Measurements from ENCODE around the gene CALHM4. TPM values are rescaled to one million over a fixed set of nuclear protein-coding genes. Genes with fewer than 3 reads are reported as not detected.

CALHM4 gene
- polyA plus RNA-seq (ENCODE audit: insufficient read length) = 1.4 TPM
- long read RNA-seq, donor 1, partial matches to known transcripts = 0 of 1 reads
- long read RNA-seq, donor 1, other reads (novel, unspliced or antisense) = 0 of 1 reads
- long read RNA-seq, donor 2, partial matches to known transcripts = 0 of 1 reads
- long read RNA-seq, donor 2, other reads (novel, unspliced or antisense) = 0 of 1 reads
- long read RNA-seq, donor 3 = 0 reads
- long read RNA-seq, donor 4 = 0 reads
- long read RNA-seq, donor 5 = 0 reads
- long read RNA-seq, donor 6 = 0 reads
- long read RNA-seq, donor 7 = 0 reads
- long read RNA-seq, donor 8 = 0 reads

- no peak for DNase-seq
Measured at GRCh38 chr6:116553451-116553850, at the start of gene CALHM4. TSS of gene CALHM4 (plus strand) at chr6:116553751. CDS start at chr6:116553794, 43 bp downstream.

GRCh38 chr6:116507324-116507723, 46.2 kb upstream of the CALHM4 start:
- no peak for DNase-seq

DNA sequence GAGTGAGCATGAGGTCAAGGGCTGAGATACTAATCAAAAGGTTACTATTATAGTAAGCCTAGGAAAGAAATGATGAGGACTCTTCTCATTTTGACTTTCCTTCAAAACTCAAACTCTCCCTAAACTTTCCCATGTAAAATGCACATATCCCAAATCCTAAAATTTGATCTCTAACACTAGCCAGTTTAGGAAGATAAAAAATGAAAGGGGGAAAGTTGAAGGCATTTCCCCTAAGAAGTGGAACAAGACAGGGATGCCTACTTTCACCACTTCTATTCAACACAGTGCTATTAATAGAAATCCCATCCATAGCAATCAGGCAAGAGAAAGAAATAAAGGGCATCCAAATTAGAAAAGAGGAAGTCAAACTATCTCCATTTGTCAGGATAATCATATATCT, 45.0 kb upstream of the CALHM4 start:
- no peak for DNase-seq

DNA sequence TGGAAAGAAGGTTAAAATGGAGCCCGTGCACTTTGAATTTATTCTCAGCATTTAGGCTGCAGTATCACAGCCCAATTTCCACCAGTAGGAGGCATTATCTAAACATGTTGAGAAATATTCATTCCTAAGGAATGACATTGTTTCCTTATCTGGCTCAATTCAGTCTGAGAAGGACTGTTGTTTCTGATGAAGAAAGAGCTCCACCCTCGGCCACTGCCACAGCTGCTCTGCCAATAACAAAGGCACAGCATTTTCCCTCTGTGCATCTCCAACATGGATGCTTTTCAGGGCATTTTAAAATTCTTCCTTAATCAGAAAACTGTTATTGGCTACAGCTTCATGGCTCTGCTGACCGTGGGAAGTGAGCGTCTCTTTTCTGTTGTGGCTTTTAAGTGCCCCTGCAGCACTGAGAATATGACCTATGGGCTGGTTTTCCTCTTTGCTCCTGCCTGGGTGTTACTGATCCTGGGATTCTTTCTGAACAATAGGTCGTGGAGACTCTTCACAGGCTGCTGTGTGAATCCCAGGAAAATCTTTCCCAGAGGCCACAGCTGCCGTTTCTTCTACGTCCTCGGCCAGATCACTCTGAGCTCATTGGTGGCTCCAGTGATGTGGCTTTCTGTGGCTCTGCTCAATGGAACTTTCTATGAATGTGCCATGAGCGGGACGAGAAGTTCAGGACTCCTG, 42.0 kb upstream of the CALHM4 start, which contains the start of gene CALHM5:
CALHM5 (plus strand) TSS at position 216 of the 687 bp plus-strand sequence; CDS start at position 274, 58 bp downstream.
- DNase-seq = no peak

GRCh38 chr6:116512111-116512559, 41.4 kb upstream of the CALHM4 start:
- no peak for DNase-seq

- DNase-seq = no peak
Measured at GRCh38 chr6:116512734-116513133, 40.8 kb upstream of the CALHM4 start.

- no peak for DNase-seq
Measured at GRCh38 chr6:116513224-116513875, 40.2 kb upstream of the CALHM4 start.

DNA sequence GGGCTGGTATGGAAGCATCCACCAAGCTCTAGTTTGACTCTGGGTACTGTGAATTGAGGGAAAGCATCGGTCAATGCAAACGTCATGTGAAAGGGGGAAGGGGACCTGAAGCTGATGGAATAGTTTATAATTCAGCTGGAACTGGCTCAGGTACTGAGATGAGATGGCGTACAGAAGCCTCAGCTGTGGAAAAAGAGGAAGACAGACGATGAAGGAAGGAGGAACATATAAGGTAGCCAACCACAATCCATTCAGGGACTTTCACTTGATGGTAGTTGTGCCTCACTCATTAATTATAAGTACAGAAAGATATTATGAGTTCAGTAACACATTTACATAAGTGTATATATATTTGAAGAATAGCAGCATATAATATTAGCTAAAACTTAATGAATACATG, 39.4 kb upstream of the CALHM4 start:
- no peak for DNase-seq

DNA sequence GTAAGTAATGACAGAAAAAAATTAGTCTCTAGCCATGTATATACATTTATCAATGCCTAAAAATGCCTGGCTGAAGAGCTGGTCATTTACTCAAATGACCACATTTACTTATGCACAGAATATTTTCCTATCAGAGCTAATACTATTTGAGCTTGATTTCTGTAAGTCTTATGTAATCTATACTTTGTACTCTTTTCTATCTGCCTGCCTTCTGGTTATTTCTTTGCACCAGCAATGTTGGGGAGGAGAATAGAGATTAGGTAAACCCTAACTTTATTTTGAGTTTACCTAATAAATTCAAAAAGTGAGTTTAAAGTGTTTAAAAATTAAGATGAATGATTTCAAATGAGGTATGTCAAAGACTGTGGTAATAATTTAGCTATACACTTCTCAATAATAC, 38.4 kb upstream of the CALHM4 start:
- no peak for DNase-seq

GRCh38 chr6:116518621-116519368, 34.8 kb upstream of the CALHM4 start:
- DNase-seq = no peak

GRCh38 chr6:116522896-116523295, 30.7 kb upstream of the CALHM4 start:
- no peak for DNase-seq

DNA sequence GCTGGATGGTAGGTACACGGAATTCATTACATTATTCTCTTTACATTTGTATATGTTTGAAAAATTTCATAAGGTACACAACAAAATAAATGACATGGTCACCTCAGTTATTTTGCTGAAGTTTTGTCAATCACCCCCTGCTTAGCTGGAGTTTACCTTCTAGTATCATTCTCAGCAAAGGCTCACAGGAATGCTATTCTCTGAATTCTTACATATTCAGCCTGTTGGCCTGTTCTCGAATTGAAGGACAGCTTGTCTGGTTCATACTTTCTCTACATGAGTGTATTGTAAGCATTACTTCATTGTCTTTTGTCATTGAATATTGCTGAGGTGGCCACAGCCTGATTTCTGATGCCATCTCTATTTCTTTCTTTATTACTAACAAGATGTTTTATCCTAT, 29.3 kb upstream of the CALHM4 start:
- no peak for DNase-seq

- DNase-seq = no peak
Measured at GRCh38 chr6:116528133-116528532, 25.4 kb upstream of the CALHM4 start.

DNA sequence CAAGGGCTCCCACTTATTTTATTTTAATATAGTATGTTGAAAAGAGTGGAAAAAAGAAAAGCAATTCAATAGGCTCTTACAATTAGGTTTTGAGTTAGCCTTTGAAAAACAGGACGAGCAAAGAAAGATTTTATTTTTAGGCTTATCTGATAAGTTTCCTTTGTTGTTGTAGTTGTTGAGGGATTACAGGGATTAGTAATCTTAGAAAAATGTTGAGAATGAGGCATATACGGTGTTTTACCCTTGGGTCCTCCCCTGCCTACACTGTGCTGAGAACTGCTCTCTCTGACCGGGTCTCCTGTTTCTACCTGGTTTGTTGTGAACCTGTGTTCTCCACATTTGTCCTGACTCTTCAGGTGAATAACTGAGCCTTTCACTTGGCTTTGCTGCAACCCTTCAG, 24.8 kb upstream of the CALHM4 start:
- no peak for DNase-seq

- no peak for DNase-seq
Measured at GRCh38 chr6:116529466-116530290, 23.9 kb upstream of the CALHM4 start.

- DNase-seq = no peak
Measured at GRCh38 chr6:116530436-116530835, 23.1 kb upstream of the CALHM4 start.

DNA sequence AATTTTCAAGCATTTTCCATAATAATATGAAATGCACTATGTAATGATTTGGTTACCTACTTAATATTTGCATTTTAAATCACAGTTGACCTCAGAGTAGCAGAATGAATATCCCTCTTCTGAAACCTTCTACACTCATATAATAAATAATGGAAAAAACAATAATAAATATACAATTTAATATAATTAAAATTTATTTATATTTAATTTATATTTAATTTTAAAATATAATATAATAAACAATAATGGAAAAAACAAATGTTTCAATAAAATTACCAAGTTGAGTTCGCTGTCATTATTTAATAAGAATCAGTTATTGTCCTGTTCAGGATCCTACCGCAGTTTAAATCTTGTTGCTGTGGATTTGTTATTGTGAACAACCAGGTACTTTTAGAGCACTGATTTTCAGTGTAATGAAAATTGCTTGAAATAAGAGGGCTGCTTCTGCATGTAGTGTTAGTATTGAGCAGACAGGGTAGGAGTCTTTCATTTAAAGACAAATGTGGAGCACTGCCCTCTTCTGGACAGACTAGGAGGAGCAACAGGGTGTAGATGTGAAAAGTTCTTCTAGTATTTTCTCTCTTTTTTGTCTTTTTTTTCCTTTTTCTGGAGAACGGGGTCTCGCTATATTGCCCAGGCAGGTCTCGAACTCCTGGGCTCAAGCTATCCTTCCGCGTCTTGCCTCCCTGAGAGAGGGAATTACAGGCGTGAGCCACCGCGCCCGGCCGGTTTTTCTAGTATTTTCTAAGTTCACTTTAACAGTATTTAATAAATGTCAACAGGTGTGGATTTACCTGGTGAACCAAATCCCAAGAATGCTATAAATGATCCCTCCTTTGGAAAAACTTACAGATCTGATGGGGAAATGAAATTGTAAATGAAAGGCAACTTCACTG, 21.6 kb upstream of the CALHM4 start:
- DNase-seq = peak; percentile 55

DNA sequence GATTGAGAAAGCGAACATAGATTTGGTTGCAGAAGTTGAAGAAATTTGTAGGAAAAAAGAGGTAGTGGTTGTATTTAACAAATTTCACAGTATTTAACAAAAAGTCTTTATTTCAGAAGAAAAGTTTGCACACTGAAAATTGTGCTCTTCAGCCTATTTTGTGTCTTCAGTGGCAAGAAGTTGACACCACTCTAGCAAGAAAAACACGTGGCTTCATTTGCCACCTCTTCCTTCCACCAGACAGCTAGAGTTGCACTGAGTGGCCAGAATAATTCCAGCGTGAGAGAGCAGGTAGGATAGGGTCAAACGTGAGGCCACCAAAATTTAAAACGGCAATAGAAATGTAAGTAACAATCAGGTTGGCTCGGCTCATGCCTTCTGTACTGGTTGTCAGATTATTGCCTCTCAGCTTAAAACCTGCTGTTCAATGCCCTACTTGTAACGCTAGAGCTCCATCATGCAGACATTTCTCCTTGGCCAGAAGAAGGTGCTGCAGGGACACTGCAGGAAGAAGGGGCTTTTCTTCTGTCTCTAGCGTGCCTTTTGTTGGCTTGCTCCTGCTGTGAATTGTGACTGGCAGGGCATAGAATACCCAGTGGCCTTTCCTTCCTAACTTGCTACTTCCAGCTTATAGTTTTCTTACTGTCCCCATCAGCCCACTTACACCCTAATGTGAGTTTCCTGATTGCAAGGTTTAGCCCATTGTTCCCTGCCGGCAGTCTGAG, 20.2 kb upstream of the CALHM4 start:
- DNase-seq = no peak

GRCh38 chr6:116535109-116535508, 18.4 kb upstream of the CALHM4 start:
- DNase-seq = no peak

DNA sequence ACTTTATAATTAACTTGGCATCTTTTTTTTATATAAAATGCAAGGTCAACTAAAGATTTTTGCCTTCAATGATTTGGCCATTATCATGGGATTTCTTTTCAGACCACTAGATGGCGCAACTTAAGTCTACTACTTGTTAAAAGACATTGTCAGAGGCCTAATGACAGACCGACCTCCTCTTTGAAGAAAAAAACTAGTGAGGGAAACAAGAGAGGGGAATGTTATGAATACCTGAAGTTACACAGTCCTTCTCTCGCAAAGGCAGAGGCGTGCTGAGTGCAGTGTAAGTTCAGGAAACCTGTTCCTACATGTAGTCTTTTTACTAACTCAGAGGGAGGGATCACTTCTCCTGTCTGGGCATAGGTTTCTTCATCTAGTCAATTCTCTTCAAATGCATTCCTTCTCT, 17.3 kb upstream of the CALHM4 start:
- DNase-seq = peak; percentile 52
